Body of pancreas (tissue), 4 donors: ENCODE measurements around the gene HAND1. TPM values are rescaled to one million over a fixed set of nuclear protein-coding genes. Genes with fewer than 3 reads are reported as not detected.

ENCODE experiments used
- ATAC-seq: fragments of 150-250 bp; one replicate; pipeline ENCODE4 v1.9.1; 2016
- DNase-seq, 4 donors: peaks; one replicate each; pipeline ENCODE4 v3.0.0-alpha.2; 2019
- H3K27ac ChIP-seq, 4 donors: fragments of 200-600 bp; sonication (generic); 1 replicate in 3 of 4; 2 replicates in 1 of 4; pipeline versions ENCODE4 v1.5.1 to v1.6.1; 2016 to 2019; ENCODE audit warnings: mild to moderate bottlenecking in 1 of 4, mixed read lengths in 1 of 4, moderate library complexity in 1 of 4
- H3K27me3 ChIP-seq, 2 donors: fragments of 200-600 bp; sonication (generic); one replicate each; pipeline ENCODE4 v1.6.0; 2016; ENCODE audit warnings: mild to moderate bottlenecking in 1 of 2
- H3K36me3 ChIP-seq, 2 donors: fragments of 200-600 bp; sonication (generic); replicated peaks in 1 of 2; 2 replicates each; pipeline ENCODE4 v1.5.1; 2016; ENCODE audit warnings: low read depth in 2 of 2; ENCODE audit not compliant: insufficient read depth in 1 of 2
- H3K4me1 ChIP-seq: fragments of 200-600 bp; sonication (generic); one replicate; pipeline ENCODE4 v1.6.0; 2016
- H3K4me3 ChIP-seq, 2 donors: fragments of 200-600 bp; sonication (generic); 1 replicate in 1 of 2; 2 replicates in 1 of 2; pipeline ENCODE4 v1.5.1; 2016 to 2019
- H3K9me3 ChIP-seq, 3 donors: fragments of 200-600 bp; sonication (generic); 1 replicate in 2 of 3; 2 replicates in 1 of 3; pipeline ENCODE4 v1.5.1; 2016
- CTCF ChIP-seq, 7 experiments: fragments of 450-650 bp in 4 of 7; fragments of 200-600 bp in 3 of 7; sonication (generic) in 3 of 7; IDR thresholded peaks; one replicate each; pipeline ENCODE4 v1.5.1; 2016 to 2019; ENCODE audit warnings: antibody characterized with exemption in 7 of 7
- POLR2A ChIP-seq, 3 donors: fragments of 450-650 bp; IDR thresholded peaks; one replicate each; pipeline ENCODE4 v1.6.1; 2016; ENCODE audit warnings: antibody characterized with exemption in 3 of 3, mild to moderate bottlenecking in 2 of 3
- WGBS, 2 donors: methylation state at CpG; one replicate each; pipeline ENCODE4 v1.1.5; 2017; 5-methylcytosine and 5-hydroxymethylcytosine counted together
- intact Hi-C: fragments of 100-400 bp; cut with DNase I; formaldehyde crosslinking; loops from one replicate; pipeline ENCODE4 v1.15.1; 2023
- total RNA-seq, 2 donors: library from RNA; depleted of rRNA; stranded (reverse); fragments of >200 nt; gene quantifications; one replicate each; pipeline ENCODE4 v1.1.0, GENCODE V29; 2016

The HAND1 gene
- total RNA-seq, 2 donors from 2014 or later = not detected

GRCh38 chr5:154473581-154474283, 4.3 kb downstream of the HAND1 start:
- peaks cover 0 to 56% of the 10 kb centered on the region in 2 donors for H3K27me3 ChIP-seq
- 9 to 25% methylated on average over 18 to 40 of the region's 40 CpGs for WGBS, 2 donors
- DNase-seq (no peak), ATAC-seq (no peak)
- intact Hi-C loops = no loop called here
- no peaks in the 10 kb centered on the region for H3K9me3 ChIP-seq
- no peak overlapping the region for H3K27ac ChIP-seq
- peaks cover 51% of the 10 kb centered on the region for H3K4me1 ChIP-seq
- no peaks in the 10 kb centered on the region for H3K36me3 ChIP-seq
- no peak overlapping the region for H3K4me3 ChIP-seq
- TF ChIP-seq CTCF (IDR thresholded peaks at IDR 0.05) = no peak
- TF ChIP-seq POLR2A (IDR thresholded peaks at IDR 0.05) = no peak

- peaks cover 44% of the 10 kb centered on the region for H3K4me1 ChIP-seq
- H3K27ac ChIP-seq = no peak overlapping the region
- peaks cover 0 to 50% of the 10 kb centered on the region in 2 donors for H3K27me3 ChIP-seq
- WGBS, 2 donors = 12% methylated on average over 23 to 35 of the region's 35 CpGs
- no peaks in the 10 kb centered on the region for H3K36me3 ChIP-seq
- intact Hi-C loops = no loop called here
- no peaks in the 10 kb centered on the region for H3K9me3 ChIP-seq
- no peak for DNase-seq
- no peak for ATAC-seq
- no peak overlapping the region for H3K4me3 ChIP-seq
- TF ChIP-seq CTCF (IDR thresholded peaks at IDR 0.05) (no peak), POLR2A (IDR thresholded peaks at IDR 0.05) (no peak)
These were observed 5.0 kb downstream of the HAND1 start for GRCh38 chr5:154472871-154473580.

GRCh38 chr5:154470947-154471870, 6.8 kb downstream of the HAND1 start:
- Histone ChIP-seq H3K27ac (no peak overlapping the region), H3K4me3 (no peak overlapping the region), H3K9me3 (no peaks in the 10 kb centered on the region), H3K27me3 (peaks cover 0 to 33% of the 10 kb centered on the region in 2 donors), H3K36me3 (no peaks in the 10 kb centered on the region), H3K4me1 (peaks cover 26% of the 10 kb centered on the region)
- 10 to 18% methylated on average over 11 of the region's 11 CpGs for WGBS, 2 donors
- DNase-seq (no peak), ATAC-seq (no peak)
- no peak for TF ChIP-seq POLR2A (IDR thresholded peaks at IDR 0.05)
- TF ChIP-seq CTCF (IDR thresholded peaks at IDR 0.05) = no peak
- intact Hi-C loops = no loop called here

GRCh38 chr5:154470137-154470536, 7.9 kb downstream of the HAND1 start:
- Histone ChIP-seq H3K4me3 (no peak overlapping the region), H3K27ac (no peak overlapping the region), H3K27me3 (peaks cover 0 to 22% of the 10 kb centered on the region in 2 donors), H3K36me3 (no peaks in the 10 kb centered on the region), H3K9me3 (no peaks in the 10 kb centered on the region), H3K4me1 (peaks cover 15% of the 10 kb centered on the region)
- no peak for DNase-seq
- WGBS, 2 donors = 9 to 19% methylated on average over 2 of the region's 2 CpGs
- intact Hi-C loops = no loop called here
- no peak for TF ChIP-seq CTCF (IDR thresholded peaks at IDR 0.05)
- TF ChIP-seq POLR2A (IDR thresholded peaks at IDR 0.05) = no peak
- ATAC-seq = no peak
